Type B pancreatic cell (in vitro differentiated cells): ENCODE results near the gene PPP1R14D. TPM values are rescaled to one million over a fixed set of nuclear protein-coding genes. Genes with fewer than 3 reads are reported as not detected.
"Not testable (repeated sequence)": the region's sequence is repeated elsewhere in the genome, so short reads cannot be mapped to it uniquely, and the experiment has no call there.

Experiments used
- DNase-seq: peaks from one replicate; pipeline ENCODE4 v3.0.0; 2021; ENCODE audit warnings: mixed read lengths; ENCODE audit not compliant: unreplicated experiment; ENCODE audit errors: extremely low spot score
- H3K27ac Mint-ChIP-seq: 2 replicates; pipeline ENCODE4 v1.8.0; 2021; ENCODE audit warnings: mild to moderate bottlenecking, mixed read lengths
- H3K27me3 Mint-ChIP-seq: 2 replicates; pipeline ENCODE4 v1.8.0; 2021; ENCODE audit warnings: mixed read lengths
- H3K36me3 Mint-ChIP-seq: 2 replicates; pipeline ENCODE4 v1.8.0; 2021; ENCODE audit warnings: mixed read lengths
- H3K4me1 Mint-ChIP-seq: one replicate; pipeline ENCODE4 v1.8.0; 2021; ENCODE audit warnings: mixed read lengths; ENCODE audit not compliant: unreplicated experiment
- H3K4me3 Mint-ChIP-seq: 2 replicates; pipeline ENCODE4 v1.8.0; 2021; ENCODE audit warnings: mild to moderate bottlenecking, mixed read lengths
- H3K9me3 Mint-ChIP-seq: 2 replicates; pipeline ENCODE4 v1.8.0; 2021; ENCODE audit warnings: mixed read lengths
- total RNA-seq: library from RNA; stranded (reverse); gene quantifications from 2 replicates; pipeline ENCODE4 v1.2.1, GENCODE V29; 2021; ENCODE audit warnings: low replicate concordance
- TF ChIP-seq, protein P1 (sequence below): fragments of 200-600 bp; sonication (generic); conservative IDR thresholded peaks from 2 replicates; pipeline ENCODE4 v1.5.0; 2021; ENCODE audit warnings: antibody characterized with exemption, mild to moderate bottlenecking

PPP1R14D gene
- total RNA-seq, 1 donor from 2014 or later = 0.70 TPM

- H3K4me3 Mint-ChIP-seq = no peak overlapping the region
- H3K36me3 Mint-ChIP-seq = no peaks in the 10 kb centered on the region
- no peaks in the 10 kb centered on the region for H3K9me3 Mint-ChIP-seq
- H3K4me1 Mint-ChIP-seq = peaks cover 13% of the 10 kb centered on the region
- H3K27ac Mint-ChIP-seq = peak overlapping the region; percentile 2
- TF ChIP-seq, protein P1, sequence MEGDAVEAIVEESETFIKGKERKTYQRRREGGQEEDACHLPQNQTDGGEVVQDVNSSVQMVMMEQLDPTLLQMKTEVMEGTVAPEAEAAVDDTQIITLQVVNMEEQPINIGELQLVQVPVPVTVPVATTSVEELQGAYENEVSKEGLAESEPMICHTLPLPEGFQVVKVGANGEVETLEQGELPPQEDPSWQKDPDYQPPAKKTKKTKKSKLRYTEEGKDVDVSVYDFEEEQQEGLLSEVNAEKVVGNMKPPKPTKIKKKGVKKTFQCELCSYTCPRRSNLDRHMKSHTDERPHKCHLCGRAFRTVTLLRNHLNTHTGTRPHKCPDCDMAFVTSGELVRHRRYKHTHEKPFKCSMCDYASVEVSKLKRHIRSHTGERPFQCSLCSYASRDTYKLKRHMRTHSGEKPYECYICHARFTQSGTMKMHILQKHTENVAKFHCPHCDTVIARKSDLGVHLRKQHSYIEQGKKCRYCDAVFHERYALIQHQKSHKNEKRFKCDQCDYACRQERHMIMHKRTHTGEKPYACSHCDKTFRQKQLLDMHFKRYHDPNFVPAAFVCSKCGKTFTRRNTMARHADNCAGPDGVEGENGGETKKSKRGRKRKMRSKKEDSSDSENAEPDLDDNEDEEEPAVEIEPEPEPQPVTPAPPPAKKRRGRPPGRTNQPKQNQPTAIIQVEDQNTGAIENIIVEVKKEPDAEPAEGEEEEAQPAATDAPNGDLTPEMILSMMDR = no peak
- no peaks in the 10 kb centered on the region for H3K27me3 Mint-ChIP-seq
- DNase-seq = no peak
Measured at GRCh38 chr15:40863660-40864270, 35.3 kb upstream of the PPP1R14D start.

DNA sequence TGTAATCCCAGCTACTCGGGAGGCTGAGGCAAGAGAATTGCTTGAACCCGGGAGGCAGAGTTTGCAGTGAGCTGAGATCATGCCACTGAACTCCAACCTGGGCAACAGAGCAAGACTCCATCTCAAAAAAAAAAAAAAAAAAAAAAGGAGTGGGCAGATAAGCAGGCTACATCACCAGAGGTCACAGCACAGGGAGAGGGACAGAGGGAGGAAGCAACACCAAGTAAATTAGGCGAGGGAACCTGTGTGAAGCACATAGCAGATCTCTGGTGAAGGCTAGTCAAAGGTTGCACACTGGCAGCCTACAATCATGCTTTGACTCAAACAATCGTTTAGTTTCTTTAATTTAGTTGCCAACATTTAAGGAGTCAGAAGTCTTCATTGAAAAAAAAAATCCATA, 32.6 kb upstream of the PPP1R14D start:
- Mint-ChIP-seq H3K4me1 (peaks cover 33% of the 10 kb centered on the region), H3K27ac (peak overlapping the region; percentile 89)
- not testable (repeated sequence) for H3K27me3 Mint-ChIP-seq, H3K36me3 Mint-ChIP-seq, DNase-seq, H3K9me3 Mint-ChIP-seq, H3K4me3 Mint-ChIP-seq

GRCh38 chr15:40859206-40859851, 30.8 kb upstream of the PPP1R14D start:
- peaks cover 9% of the 10 kb centered on the region for H3K36me3 Mint-ChIP-seq
- DNase-seq = peak; percentile 83
- H3K4me3 Mint-ChIP-seq = peak overlapping the region; percentile 65
- TF ChIP-seq, protein P1 = peak; percentile 89
- H3K4me1 Mint-ChIP-seq = peaks cover 30% of the 10 kb centered on the region
- H3K27ac Mint-ChIP-seq = peak overlapping the region; percentile 99
- no peaks in the 10 kb centered on the region for H3K27me3 Mint-ChIP-seq
- no peaks in the 10 kb centered on the region for H3K9me3 Mint-ChIP-seq

- Mint-ChIP-seq H3K9me3 (no peaks in the 10 kb centered on the region), H3K27ac (peak overlapping the region; percentile 99), H3K4me1 (peaks cover 30% of the 10 kb centered on the region), H3K36me3 (peaks cover 9% of the 10 kb centered on the region), H3K27me3 (no peaks in the 10 kb centered on the region), H3K4me3 (peak overlapping the region; percentile 65)
- TF ChIP-seq, protein P1 = no peak
- DNase-seq = no peak
Measured at GRCh38 chr15:40858706-40859105, 30.2 kb upstream of the PPP1R14D start.

DNA sequence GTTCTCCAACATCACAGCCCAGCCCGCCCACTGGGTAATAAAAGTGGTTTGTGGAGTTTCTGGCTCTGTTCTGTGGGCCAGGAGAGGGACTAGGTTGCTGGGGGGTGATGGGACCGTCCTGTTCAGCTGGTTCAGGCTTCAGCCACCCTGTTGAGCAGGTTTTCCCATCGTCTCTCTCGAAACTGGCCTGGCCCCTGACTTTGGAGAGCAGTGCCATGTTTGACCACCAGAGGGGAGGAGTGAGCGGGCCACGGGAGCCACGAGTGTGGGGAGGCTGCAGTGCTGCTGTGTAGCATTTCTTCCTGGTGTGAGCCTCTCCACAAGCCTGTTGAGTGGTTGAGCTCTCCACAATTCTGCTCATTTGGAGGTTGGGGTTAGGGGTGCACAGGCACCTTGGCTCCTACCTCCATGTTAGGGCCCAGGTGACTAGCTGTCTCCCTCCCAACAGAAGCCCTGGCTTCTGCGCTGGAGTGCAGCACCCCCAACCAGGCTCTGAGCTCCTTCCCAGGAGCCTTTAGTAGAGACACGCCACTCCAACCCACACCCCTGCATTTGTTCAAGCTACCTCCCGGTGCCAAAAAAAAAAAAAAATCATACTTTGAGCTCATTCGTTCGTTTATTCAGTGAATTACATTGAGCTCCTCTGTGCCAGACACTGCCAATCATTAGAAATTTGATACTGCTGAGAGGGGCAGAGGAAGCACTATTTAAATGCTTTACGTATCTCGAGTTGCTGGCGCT, 29.3 kb upstream of the PPP1R14D start:
- Mint-ChIP-seq H3K4me1 (peaks cover 30% of the 10 kb centered on the region), H3K4me3 (peak overlapping the region; percentile 78), H3K27ac (peak overlapping the region; percentile 99), H3K36me3 (peaks cover 9% of the 10 kb centered on the region), H3K9me3 (no peaks in the 10 kb centered on the region), H3K27me3 (no peaks in the 10 kb centered on the region)
- TF ChIP-seq, protein P1 = peak; percentile 97
- DNase-seq = peak; percentile 95

- Mint-ChIP-seq H3K27ac (peak overlapping the region; percentile 99), H3K27me3 (no peaks in the 10 kb centered on the region), H3K36me3 (peaks cover 9% of the 10 kb centered on the region), H3K9me3 (no peaks in the 10 kb centered on the region), H3K4me3 (no peak overlapping the region), H3K4me1 (peaks cover 30% of the 10 kb centered on the region)
- no peak for DNase-seq
- TF ChIP-seq, protein P1 = no peak
Measured at GRCh38 chr15:40856746-40857145, 28.2 kb upstream of the PPP1R14D start.
